ENCODE measurements around the gene ZNF644.
"Not testable (repeated sequence)": the region's sequence is repeated elsewhere in the genome, so short reads cannot be mapped to it uniquely, and the experiment has no call there.

ZNF644 gene

DNA sequence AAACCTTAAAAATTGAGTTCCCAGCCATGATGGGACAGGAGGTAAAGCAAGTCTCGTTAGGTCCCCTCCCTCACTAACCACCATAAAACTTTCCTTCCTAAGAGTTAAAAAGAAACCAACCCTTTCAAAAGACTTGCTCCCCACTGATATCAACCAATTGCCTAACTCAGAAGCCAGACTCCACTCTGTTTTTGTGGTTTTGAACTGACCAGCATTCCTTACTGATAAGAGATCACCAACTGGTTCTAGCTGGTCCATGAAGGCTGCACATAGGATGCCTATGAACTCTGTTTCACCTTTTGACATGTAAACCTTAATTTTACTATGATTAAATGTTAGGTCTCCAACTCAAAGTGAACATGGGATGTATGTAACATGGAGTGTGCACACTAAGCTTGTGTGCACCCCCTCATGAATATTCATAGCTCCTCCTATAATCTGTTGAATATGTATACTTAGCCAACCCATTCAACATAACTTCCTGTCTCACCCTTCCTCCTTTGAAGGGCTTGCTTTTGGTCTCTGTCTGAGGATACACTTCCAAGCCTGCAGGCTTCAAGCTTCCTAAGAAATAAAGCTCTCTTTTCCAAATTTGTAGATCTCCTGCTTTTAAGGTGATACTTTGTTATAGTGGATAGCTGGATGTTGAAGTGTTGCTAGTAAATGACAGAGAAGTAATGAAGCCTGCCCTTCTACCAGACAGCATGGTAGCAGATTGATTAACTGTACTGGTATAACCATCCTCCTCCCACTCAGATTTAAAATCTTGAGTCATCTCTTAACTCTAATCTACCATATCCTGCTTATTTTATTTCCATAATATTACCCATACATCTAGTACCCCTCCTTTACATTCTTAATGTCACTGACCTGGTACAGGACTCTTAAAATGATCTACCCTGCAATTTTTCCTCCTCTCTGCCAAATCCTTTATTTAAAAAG lies 95.6 kb downstream of the ZNF644 start:
- DNase-seq: no peak

- no peak for DNase-seq
Measured at GRCh38 chr1:90924982-90925381, 96.9 kb downstream of the ZNF644 start.

GRCh38 chr1:90922996-90923395 lies 98.8 kb downstream of the ZNF644 start:
- no peak for DNase-seq

DNA sequence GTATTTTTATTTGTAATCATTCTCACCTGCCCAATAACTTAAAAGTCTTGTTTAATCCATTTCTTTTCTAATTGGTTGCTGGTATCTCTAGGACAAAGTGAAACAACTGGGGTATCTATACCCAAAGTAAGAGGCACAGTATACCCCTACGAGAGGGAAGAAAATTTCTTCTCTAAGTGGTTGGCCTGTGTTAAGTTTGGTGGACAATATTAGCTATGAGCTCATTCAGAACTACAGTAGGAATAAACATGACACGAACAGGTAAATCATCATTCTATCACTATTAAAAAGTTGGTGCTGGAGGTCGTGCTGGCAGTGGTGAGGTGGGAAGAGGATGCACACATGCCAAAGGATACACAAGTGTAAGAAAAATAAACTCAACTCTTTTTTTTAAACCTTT lies 99.6 kb downstream of the ZNF644 start:
- no peak for DNase-seq

DNA sequence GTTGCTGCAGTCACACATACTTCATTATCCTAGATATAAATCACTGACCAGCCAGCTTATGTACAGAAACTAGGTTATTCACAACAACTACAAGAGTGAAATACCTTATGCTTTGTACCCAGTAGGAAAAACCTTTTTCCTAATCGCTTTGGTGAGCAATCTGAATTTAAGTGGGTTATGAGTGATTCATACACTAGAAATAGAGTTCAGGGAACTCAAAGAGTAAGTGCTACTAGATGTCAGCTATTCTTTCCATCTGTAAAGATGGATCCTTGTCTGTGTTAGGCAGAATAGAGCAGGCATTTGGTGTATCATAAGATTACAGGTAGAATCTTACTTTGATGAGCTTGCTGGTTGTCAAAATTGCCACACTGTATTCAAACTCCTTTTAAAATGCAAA lies 101.9 kb downstream of the ZNF644 start:
- no peak for DNase-seq

DNA sequence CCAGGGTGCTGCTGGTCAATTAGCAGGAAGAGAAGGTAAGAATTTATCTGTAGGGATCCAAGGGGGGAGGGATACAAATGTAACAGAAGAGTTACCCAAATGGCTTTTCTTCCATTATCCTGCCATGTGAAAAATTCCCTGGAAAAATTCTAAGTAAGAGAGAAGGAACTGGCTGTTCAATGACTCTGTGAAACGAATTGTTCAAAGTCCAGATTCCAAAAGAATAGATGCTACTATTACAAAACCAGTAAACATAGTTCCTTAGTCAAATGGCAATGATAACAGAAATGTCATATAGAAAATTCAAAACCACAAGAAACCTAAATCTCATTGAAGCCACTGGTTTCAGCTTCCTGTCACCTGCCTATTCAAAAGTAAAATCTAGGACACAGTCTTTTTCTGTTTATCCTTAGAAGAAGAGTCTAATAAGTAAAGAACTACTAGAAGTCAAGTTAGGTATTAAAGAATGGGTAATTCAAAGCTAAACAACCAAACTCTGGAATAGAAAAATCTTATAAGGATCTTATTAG lies 102.6 kb downstream of the ZNF644 start:
- no peak for DNase-seq

GRCh38 chr1:90911353-90911752 lies 110.5 kb downstream of the ZNF644 start:
- DNase-seq: no peak

DNA sequence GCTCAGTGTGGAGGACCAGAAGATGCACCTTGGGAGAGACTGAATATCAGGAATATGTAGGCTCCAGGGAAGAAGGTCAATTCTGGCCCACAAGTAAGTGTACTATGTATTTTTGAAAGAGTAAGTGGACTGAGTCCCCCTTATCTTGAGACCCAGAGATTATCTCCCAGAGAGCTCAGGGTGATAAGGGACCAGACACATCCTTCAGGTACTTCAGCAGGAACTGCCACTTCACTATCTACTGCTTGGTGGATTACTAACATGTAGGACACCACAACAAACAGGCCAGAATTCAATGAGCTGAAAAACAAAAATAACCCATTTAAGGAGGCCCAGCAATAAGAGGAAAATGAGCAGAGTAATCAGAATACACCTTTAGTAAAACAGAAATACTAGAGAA lies 119.2 kb downstream of the ZNF644 start:
- DNase-seq: no peak

GRCh38 chr1:90899263-90899662 lies 122.6 kb downstream of the ZNF644 start:
- DNase-seq: no peak

GRCh38 chr1:90893679-90894078 lies 128.2 kb downstream of the ZNF644 start:
- DNase-seq: not testable (repeated sequence)

DNA sequence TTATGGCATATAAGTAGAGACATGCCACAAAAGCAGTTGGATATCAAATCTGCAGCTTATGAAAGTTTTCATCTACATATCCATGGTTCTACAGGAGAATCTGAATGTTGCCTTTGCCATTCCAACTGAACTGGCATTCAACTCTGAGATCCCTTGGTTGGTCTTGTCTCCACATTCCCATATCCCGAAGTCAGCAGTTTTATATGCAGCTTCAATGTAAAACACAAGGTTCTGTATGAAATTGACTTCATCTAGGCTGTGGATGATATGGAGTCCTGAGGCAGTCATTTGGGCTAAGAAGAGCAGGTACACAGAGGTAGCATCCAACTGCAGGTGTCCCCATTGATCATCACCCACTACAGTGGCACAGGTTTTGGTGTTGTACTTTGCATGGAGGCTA lies 129.0 kb downstream of the ZNF644 start:
- DNase-seq: not testable (repeated sequence)

- not testable (repeated sequence) for DNase-seq
Measured at GRCh38 chr1:90892196-90892595, 129.6 kb downstream of the ZNF644 start.

- DNase-seq: not testable (repeated sequence)
Measured at GRCh38 chr1:90891756-90892155, 130.1 kb downstream of the ZNF644 start.

DNA sequence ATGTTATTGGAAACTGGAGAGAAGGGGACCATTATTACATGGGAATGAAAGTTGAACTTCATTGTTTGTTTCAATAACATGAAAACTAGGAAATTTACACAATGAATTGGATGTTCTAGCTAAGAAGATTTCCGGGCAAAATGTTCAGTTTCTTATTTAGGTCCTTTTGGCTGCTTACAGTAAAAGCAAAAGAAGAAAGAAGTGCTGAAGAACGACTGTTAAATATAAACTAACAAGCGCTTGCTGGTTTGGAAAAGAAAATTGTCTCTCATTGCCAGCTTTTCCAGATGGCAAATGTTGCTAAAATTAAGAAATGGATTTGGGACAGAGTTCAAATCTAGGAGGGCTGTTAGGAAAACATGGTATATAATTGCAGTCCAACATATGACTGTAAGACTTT lies 139.6 kb downstream of the ZNF644 start:
- DNase-seq: no peak

DNA sequence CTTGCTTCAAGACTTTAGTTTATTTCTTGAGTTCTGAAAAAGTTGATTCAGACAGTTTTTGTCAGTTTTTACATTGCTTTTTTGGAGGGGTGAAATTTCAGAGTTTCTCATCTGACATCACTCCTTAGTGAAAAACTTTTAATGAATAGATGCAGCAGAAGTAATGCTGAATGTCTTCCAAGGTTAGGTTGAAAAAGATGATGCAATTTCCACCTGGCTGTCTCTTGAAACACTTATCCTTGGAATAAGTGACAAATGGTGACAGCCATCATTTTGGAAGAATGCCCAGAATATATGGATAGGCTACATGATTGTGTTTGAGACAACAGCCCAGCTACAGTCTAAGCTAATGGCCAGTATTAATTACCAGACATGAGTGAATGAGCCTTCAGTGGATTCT lies 140.8 kb downstream of the ZNF644 start:
- no peak for DNase-seq

DNA sequence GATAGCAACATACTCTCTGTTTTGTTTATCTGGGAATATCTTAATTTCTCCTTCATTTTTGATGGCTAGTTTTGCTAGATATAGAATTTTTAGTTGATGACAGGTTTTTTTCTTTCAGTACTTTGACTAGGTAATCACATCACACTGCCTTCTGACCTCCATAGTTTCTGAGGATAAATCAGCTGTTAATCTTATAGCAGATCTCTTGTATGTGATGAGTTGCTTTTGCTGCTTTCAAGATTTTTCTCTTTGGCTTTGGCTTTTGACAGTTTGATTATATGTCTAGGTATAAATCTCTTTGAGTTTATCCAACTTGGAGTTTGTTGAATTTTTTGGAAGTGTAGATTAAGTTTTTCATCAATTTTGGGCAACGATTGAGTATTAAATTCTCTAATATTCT lies 142.6 kb downstream of the ZNF644 start:
- DNase-seq: no peak

DNA sequence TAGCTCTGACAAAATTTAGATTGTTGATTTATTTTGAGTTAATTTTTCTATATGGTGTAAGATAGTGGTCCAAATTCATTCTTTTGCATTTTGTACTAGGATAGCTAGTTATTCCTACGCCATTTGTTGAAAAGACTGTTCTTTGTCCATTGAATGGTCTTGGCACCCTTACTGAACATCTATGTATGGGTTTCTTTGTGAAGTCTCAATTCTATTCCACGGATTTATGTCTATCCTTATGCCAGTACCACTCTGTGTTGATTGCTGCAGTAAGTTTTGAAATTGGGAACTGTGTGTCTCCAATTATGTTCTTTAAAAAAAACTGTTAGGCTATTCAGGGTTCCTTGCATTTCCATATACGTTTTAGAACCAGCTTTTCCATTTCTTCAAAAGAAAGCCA lies 145.7 kb downstream of the ZNF644 start:
- no peak for DNase-seq
